PFSK-1 (cell line): ENCODE data around the gene PARP4.

ENCODE experiments used
- POLR2AphosphoS5 ChIP-seq: IDR thresholded peaks from 2 replicates; pipeline ENCODE4 v1.6.1; 2012; ENCODE audit warnings: low read depth, mild to moderate bottlenecking, control low read depth, low read length, moderate library complexity
- SIN3A ChIP-seq: IDR thresholded peaks from 2 replicates; pipeline ENCODE4 v1.6.1; 2012; ENCODE audit warnings: mild to moderate bottlenecking, low read length, moderate library complexity, borderline replicate concordance; ENCODE audit not compliant: insufficient read depth
- TAF1 ChIP-seq: IDR thresholded peaks from 2 replicates; pipeline ENCODE4 v1.6.1; 2012; ENCODE audit warnings: low read length, control low read depth, borderline replicate concordance; ENCODE audit not compliant: insufficient read depth
- TF ChIP-seq, protein P1 (sequence below), 2 experiments: IDR thresholded peaks; 2 replicates each; pipeline versions ENCODE4 v1.6.1 to v1.8.0; 2011 to 2012; ENCODE audit warnings: low read depth in 2 of 2, low read length in 2 of 2, control low read depth in 1 of 2, inconsistent platforms in 1 of 2, mild to moderate bottlenecking in 1 of 2, moderate library complexity in 1 of 2; ENCODE audit not compliant: insufficient read depth in 1 of 2

DNA sequence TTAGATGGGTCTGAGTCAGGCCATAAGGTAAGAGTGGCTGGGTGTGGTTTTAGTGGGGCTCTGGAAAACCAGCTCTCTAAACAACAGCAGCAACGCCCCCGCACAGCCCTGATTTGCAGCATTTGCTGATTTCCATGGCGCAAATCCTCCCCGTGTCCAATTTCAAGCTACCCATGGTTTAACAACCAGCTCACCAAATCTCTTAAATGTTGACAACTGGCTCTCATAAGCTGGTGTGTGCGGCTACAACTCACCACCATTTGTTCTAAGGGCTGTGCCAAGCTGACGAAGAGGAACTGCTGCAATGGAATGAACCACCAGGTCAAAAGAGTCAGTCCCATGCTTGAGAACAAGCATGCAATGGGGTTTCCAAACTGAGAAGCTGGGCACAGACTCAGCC lies 22.9 kb downstream of the PARP4 start:
- TF ChIP-seq, protein P1, sequence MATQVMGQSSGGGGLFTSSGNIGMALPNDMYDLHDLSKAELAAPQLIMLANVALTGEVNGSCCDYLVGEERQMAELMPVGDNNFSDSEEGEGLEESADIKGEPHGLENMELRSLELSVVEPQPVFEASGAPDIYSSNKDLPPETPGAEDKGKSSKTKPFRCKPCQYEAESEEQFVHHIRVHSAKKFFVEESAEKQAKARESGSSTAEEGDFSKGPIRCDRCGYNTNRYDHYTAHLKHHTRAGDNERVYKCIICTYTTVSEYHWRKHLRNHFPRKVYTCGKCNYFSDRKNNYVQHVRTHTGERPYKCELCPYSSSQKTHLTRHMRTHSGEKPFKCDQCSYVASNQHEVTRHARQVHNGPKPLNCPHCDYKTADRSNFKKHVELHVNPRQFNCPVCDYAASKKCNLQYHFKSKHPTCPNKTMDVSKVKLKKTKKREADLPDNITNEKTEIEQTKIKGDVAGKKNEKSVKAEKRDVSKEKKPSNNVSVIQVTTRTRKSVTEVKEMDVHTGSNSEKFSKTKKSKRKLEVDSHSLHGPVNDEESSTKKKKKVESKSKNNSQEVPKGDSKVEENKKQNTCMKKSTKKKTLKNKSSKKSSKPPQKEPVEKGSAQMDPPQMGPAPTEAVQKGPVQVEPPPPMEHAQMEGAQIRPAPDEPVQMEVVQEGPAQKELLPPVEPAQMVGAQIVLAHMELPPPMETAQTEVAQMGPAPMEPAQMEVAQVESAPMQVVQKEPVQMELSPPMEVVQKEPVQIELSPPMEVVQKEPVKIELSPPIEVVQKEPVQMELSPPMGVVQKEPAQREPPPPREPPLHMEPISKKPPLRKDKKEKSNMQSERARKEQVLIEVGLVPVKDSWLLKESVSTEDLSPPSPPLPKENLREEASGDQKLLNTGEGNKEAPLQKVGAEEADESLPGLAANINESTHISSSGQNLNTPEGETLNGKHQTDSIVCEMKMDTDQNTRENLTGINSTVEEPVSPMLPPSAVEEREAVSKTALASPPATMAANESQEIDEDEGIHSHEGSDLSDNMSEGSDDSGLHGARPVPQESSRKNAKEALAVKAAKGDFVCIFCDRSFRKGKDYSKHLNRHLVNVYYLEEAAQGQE (IDR thresholded peaks at IDR 0.05; ENCODE audit: insufficient read depth in 1 of 2, low read depth in 2 of 2, low read length in 2 of 2) = no peak
- TF ChIP-seq POLR2AphosphoS5 (no peak), TAF1 (no peak), SIN3A (no peak)
